T-helper 17 cell (primary cell): ENCODE results near the gene GHDC. TPM values are rescaled to one million over a fixed set of nuclear protein-coding genes. Genes with fewer than 3 reads are reported as not detected.
"Not testable (repeated sequence)": the region's sequence is repeated elsewhere in the genome, so short reads cannot be mapped to it uniquely, and the experiment has no call there.

Experiments
- ATAC-seq: fragments of 150-1000 bp; cut with Tn5 transposase; 2 replicates; pipeline ENCODE4 v1.10.0; 2021; ENCODE audit warnings: mild to moderate bottlenecking, moderate library complexity
- DNase-seq, 3 donors: peaks; one replicate each; pipeline versions ENCODE4 v3.0.0 to v3.0.0-alpha.2; 2020 to 2021
- H3K9me3 ChIP-seq: one replicate; pipeline ENCODE4 v1.7.0; 2013; ENCODE audit warnings: low read length, mild to moderate bottlenecking; ENCODE audit not compliant: control insufficient read depth, poor library complexity, severe bottlenecking
- H3K27ac Mint-ChIP-seq: one replicate; pipeline ENCODE4 v1.8.0; 2022; ENCODE audit warnings: mild to moderate bottlenecking, moderate library complexity, mixed read lengths
- H3K27me3 Mint-ChIP-seq: one replicate; pipeline ENCODE4 v1.8.0; 2022; ENCODE audit warnings: mixed read lengths
- H3K36me3 Mint-ChIP-seq: one replicate; pipeline ENCODE4 v1.8.0; 2022; ENCODE audit warnings: low read depth, mixed read lengths
- H3K4me1 Mint-ChIP-seq: one replicate; pipeline ENCODE4 v1.8.0; 2022; ENCODE audit warnings: mild to moderate bottlenecking, mixed read lengths
- H3K4me3 Mint-ChIP-seq: one replicate; pipeline ENCODE4 v1.8.0; 2022; ENCODE audit warnings: mild to moderate bottlenecking, moderate library complexity, mixed read lengths
- total RNA-seq, 4 donors: library from RNA in 2 of 4; stranded (reverse) in 2 of 4; gene quantifications; one replicate each; pipeline ENCODE4 v1.2.3 and lab custom pipeline; 2022 to 2026

GHDC gene
- total RNA-seq, 2 donors from 2014 or later, result 12.4 to 13.5 TPM

- peak overlapping the region; percentile 34 for H3K27ac Mint-ChIP-seq
- H3K4me1 Mint-ChIP-seq, result peaks cover 8% of the 10 kb centered on the region
- peaks cover 5% of the 10 kb centered on the region for H3K36me3 Mint-ChIP-seq
Measured at GRCh38 chr17:42224651-42225050, 30.4 kb upstream of the GHDC start.

GRCh38 chr17:42221886-42222745, 27.8 kb upstream of the GHDC start:
- ATAC-seq (peak; percentile 94), DNase-seq (peak; percentile 32 to 42 (median 34))
- Mint-ChIP-seq H3K4me3 (peak overlapping the region; percentile 53), H3K27me3 (no peaks in the 10 kb centered on the region), H3K27ac (peak overlapping the region; percentile 45), H3K4me1 (peaks cover 5% of the 10 kb centered on the region), H3K36me3 (peaks cover 8% of the 10 kb centered on the region)
- no peaks in the 10 kb centered on the region for H3K9me3 ChIP-seq

More at GRCh38 chr17:42224651-42225050, 30.4 kb upstream of the GHDC start:
- Mint-ChIP-seq H3K4me3 (no peak overlapping the region), H3K27me3 (no peaks in the 10 kb centered on the region)
- H3K9me3 ChIP-seq, result no peaks in the 10 kb centered on the region
- no peak for ATAC-seq
- DNase-seq, result no peak

- H3K4me1 Mint-ChIP-seq, H3K36me3 Mint-ChIP-seq, DNase-seq, H3K4me3 Mint-ChIP-seq, H3K9me3 ChIP-seq, ATAC-seq, H3K27ac Mint-ChIP-seq, H3K27me3 Mint-ChIP-seq: not testable (repeated sequence)
Measured at GRCh38 chr17:42219280-42219679, 25.0 kb upstream of the GHDC start.

GRCh38 chr17:42214156-42214555, 19.9 kb upstream of the GHDC start:
- Mint-ChIP-seq H3K36me3 (peaks cover 6% of the 10 kb centered on the region), H3K27me3 (no peaks in the 10 kb centered on the region), H3K27ac (no peak overlapping the region), H3K4me1 (no peaks in the 10 kb centered on the region), H3K4me3 (no peak overlapping the region)
- ATAC-seq, result no peak
- no peaks in the 10 kb centered on the region for H3K9me3 ChIP-seq
- DNase-seq, result no peak

GRCh38 chr17:42212382-42212781, 18.1 kb upstream of the GHDC start:
- Mint-ChIP-seq H3K27ac (no peak overlapping the region), H3K27me3 (no peaks in the 10 kb centered on the region), H3K36me3 (peaks cover 6% of the 10 kb centered on the region), H3K4me1 (no peaks in the 10 kb centered on the region), H3K4me3 (no peak overlapping the region)
- no peak for ATAC-seq
- DNase-seq, result no peak
- H3K9me3 ChIP-seq, result no peaks in the 10 kb centered on the region

GRCh38 chr17:42211921-42212341, 17.6 kb upstream of the GHDC start:
- not testable (repeated sequence) for H3K36me3 Mint-ChIP-seq, H3K4me1 Mint-ChIP-seq, H3K4me3 Mint-ChIP-seq, H3K27ac Mint-ChIP-seq, ATAC-seq, DNase-seq, H3K27me3 Mint-ChIP-seq, H3K9me3 ChIP-seq

- no peaks in the 10 kb centered on the region for H3K9me3 ChIP-seq
- no peak for ATAC-seq
- Mint-ChIP-seq H3K27ac (no peak overlapping the region), H3K4me3 (no peak overlapping the region), H3K27me3 (no peaks in the 10 kb centered on the region), H3K36me3 (peaks cover 2% of the 10 kb centered on the region), H3K4me1 (no peaks in the 10 kb centered on the region)
- no peak for DNase-seq
Measured at GRCh38 chr17:42210046-42210445, 15.8 kb upstream of the GHDC start.

- H3K9me3 ChIP-seq, H3K36me3 Mint-ChIP-seq, ATAC-seq, H3K4me3 Mint-ChIP-seq, H3K4me1 Mint-ChIP-seq, DNase-seq, H3K27me3 Mint-ChIP-seq: not testable (repeated sequence)
- H3K27ac Mint-ChIP-seq, result peak overlapping the region; percentile 24
Measured at GRCh38 chr17:42206153-42206612, 11.9 kb upstream of the GHDC start.

GRCh38 chr17:42203354-42203753, 9.1 kb upstream of the GHDC start:
- ATAC-seq (no peak), DNase-seq (no peak)
- H3K4me1 Mint-ChIP-seq, result no peaks in the 10 kb centered on the region
- no peak overlapping the region for H3K4me3 Mint-ChIP-seq
- no peaks in the 10 kb centered on the region for H3K9me3 ChIP-seq
- no peaks in the 10 kb centered on the region for H3K27me3 Mint-ChIP-seq
- no peak overlapping the region for H3K27ac Mint-ChIP-seq
- peaks cover 9% of the 10 kb centered on the region for H3K36me3 Mint-ChIP-seq

- H3K27me3 Mint-ChIP-seq, result no peaks in the 10 kb centered on the region
- H3K27ac Mint-ChIP-seq, result no peak overlapping the region
- ATAC-seq (no peak), DNase-seq (no peak)
- no peaks in the 10 kb centered on the region for H3K4me1 Mint-ChIP-seq
- peaks cover 9% of the 10 kb centered on the region for H3K36me3 Mint-ChIP-seq
- H3K4me3 Mint-ChIP-seq, result no peak overlapping the region
- no peaks in the 10 kb centered on the region for H3K9me3 ChIP-seq
Measured at GRCh38 chr17:42202696-42203095, 8.4 kb upstream of the GHDC start.

- peaks cover 9% of the 10 kb centered on the region for H3K36me3 Mint-ChIP-seq
- ATAC-seq, result no peak
- no peak overlapping the region for H3K4me3 Mint-ChIP-seq
- H3K9me3 ChIP-seq, result no peaks in the 10 kb centered on the region
- no peak for DNase-seq
- no peaks in the 10 kb centered on the region for H3K27me3 Mint-ChIP-seq
- peaks cover 2% of the 10 kb centered on the region for H3K4me1 Mint-ChIP-seq
- H3K27ac Mint-ChIP-seq, result no peak overlapping the region
Measured at GRCh38 chr17:42202159-42202558, 7.9 kb upstream of the GHDC start.

GRCh38 chr17:42201458-42201772, 7.1 kb upstream of the GHDC start:
- Mint-ChIP-seq H3K4me3 (no peak overlapping the region), H3K36me3 (peaks cover 9% of the 10 kb centered on the region)

GRCh38 chr17:42200706-42201457, 6.6 kb upstream of the GHDC start:
- H3K9me3 ChIP-seq, result no peaks in the 10 kb centered on the region
- peak overlapping the region; percentile 39 for H3K27ac Mint-ChIP-seq
- H3K27me3 Mint-ChIP-seq, result no peaks in the 10 kb centered on the region
- DNase-seq (no peak), ATAC-seq (no peak)
- H3K4me3 Mint-ChIP-seq, result no peak overlapping the region
- H3K4me1 Mint-ChIP-seq, result peaks cover 5% of the 10 kb centered on the region
- H3K36me3 Mint-ChIP-seq, result peaks cover 9% of the 10 kb centered on the region

More at GRCh38 chr17:42201458-42201772, 7.1 kb upstream of the GHDC start:
- no peak for DNase-seq
- ATAC-seq, result no peak
- Mint-ChIP-seq H3K27me3 (no peaks in the 10 kb centered on the region), H3K27ac (peak overlapping the region; percentile 39), H3K4me1 (peaks cover 2% of the 10 kb centered on the region)
- H3K9me3 ChIP-seq, result no peaks in the 10 kb centered on the region
